H54 (cell line): ENCODE results near the gene GGNBP2.

ENCODE experiments used
- DNase-seq: peaks from one replicate; pipeline ENCODE4 v3.0.0; 2011; ENCODE audit warnings: low spot score, mixed read lengths; ENCODE audit not compliant: insufficient read length
- FAIRE-seq: peaks from 3 replicates; lab custom pipeline; 2011; peaks lifted over from hg19 to GRCh38; lab: Jason Lieb, UNC
- POLR2A ChIP-seq: IDR thresholded peaks from 2 replicates; pipeline ENCODE4 v1.6.1; 2011; ENCODE audit warnings: low read depth, mild to moderate bottlenecking, low read length

Gene GGNBP2

DNA sequence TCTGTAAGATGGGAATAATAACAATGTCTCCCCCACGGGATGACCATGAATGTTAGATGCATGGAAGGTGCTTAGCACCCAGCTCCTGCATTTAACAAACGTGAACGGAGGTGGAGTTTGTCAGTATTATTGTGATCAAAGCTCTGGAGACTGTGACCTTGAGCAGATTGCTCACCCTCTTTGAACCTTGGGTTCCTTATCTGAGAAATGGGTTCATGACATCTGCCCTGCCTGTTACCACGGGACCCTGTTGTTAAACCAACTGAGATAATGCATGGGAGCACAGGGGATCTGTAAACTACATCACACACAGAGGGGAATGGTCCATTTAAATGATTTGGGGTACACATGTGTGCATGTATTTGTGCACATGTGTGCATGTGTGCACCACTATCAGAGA, 86.3 kb downstream of the GGNBP2 start:
- no peak for TF ChIP-seq POLR2A
- DNase-seq = no peak
- no peak for FAIRE-seq

DNA sequence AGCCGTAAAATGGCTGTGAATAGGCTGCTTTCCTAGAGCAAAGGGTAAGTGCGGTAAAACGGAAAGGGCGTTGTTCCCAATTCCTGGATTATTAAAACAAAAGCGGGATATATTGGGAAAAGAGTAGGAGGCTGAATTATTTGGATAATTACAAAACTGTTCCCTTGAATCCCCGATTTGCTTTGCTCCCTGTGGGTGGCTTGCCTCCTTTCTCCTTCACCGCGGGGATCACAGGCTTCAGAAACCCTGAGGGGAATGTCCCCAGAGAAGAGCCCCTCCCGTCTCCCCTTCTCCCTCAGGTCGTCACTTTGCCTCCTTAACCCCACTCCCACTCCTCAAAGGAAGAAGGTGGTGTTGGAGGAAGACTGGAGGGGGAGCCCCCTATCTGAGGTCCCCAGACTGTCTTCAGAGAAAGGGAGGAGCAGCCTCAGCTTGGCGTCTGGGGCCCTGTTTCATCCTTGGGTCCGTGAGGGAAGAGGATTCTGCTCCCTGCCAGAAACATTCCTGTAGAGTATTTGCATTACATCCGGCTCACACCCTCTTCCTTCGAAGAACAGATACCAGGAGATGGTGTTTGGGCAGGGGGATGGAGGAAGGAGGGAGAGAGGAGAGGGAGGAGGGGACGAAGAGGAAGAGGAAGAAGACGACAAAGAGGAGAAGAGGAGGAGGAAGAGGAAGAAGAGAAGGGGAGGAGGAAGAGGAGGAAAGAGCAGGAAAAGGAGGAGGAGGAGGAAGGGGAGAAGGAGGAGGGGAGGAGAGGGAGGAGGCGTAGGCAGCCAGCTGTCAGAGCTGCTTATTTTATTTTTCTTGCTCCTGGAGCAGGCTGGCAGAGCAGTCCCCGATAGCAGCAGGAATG, 88.4 kb downstream of the GGNBP2 start:
- FAIRE-seq (no peak), DNase-seq (no peak)
- TF ChIP-seq POLR2A = no peak
